CD4-positive, alpha-beta T cell treated with Interleukin-15 for 4 hours (primary cell): ENCODE results near the gene TBC1D22B.

Experiments used
- DNase-seq: peaks from one replicate; pipeline ENCODE4 v3.0.0-alpha.2; 2020; ENCODE audit warnings: low spot score

Gene TBC1D22B

DNA sequence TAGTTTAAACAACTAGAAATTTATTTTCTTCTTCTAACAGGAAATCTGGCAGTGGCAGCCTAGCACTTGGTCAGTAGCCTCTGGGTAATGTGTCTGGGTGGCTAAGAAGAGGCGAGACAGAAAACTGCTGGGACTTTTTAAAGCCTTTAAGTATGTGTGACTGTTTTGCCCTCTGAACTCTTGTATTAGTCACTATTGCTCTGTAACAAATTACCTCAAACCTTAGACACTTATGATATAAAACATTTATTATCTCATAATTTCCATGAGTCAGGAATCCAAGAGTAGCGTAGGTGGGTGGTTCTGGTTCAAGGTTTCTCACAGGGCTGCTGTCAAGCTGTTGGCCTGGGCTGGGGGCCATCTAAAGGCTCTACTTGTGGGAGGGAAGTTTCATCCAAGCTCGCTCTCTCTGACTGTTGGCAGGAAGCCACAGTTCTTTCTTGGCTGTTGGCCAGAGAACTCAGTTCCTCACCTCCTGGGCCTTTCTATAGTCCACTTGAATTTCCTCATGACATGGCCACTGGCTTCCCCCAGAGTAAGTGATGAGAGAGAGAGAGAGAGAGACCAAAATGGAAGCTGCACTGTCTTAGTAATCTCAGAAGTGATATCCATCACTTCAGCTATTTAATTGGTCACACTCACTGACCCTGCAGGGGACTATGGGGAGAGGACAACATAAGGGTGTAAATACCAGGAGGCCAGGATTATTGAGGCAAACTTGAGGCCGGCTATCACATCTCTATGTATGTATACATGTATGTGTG lies 17.4 kb upstream of the TBC1D22B start:
- peak; percentile 62 for DNase-seq

DNA sequence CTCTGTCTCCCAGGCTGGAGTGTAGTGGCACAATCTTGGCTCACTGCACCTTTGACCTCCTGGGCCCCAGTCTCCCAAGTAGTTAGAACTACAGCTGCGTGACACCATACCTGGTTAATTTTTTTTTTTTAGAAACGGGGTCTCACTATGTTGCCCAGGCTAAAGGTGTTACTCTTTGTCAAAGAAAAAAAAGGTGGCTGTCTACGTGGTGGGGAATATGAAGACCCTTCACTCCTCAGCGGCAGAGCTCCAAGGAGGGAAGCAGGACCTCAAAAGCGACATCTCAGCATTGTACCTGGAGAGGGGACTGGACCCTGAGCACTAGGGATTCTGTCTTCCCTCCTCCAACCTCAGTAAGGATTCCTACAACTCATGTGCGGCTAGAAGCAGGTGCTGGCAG lies 16.4 kb upstream of the TBC1D22B start:
- DNase-seq: no peak

DNA sequence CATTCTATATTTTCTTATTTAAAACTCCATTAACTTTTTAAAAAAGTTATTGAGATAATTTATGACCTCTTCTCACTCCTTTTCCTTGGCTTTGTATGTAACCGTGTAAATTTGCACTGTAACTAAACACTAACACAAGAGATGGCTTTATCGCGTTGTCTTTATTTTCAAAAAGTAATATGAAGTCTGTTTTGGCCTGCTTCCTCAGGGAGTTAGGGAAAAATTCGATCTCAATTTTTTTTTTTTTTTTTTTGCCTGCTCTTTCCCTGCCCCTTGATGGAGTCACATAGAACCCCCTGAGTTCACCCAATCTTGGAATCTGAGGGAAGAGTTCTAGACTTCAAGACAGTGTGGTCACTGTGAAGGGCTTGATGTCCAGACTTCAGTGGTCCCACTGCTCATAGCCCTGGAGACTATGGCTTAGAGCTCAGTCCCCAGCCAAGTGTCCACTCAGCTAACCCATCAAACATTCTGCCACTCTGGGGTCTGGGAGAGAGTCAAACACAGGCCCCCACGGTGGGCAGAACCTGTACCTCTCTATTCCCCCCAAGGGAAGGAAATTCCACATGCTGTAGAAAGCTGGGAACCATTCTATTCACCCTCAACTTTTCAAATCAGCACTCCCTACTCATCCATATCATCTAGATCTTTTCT lies 15.7 kb upstream of the TBC1D22B start:
- DNase-seq: no peak

DNA sequence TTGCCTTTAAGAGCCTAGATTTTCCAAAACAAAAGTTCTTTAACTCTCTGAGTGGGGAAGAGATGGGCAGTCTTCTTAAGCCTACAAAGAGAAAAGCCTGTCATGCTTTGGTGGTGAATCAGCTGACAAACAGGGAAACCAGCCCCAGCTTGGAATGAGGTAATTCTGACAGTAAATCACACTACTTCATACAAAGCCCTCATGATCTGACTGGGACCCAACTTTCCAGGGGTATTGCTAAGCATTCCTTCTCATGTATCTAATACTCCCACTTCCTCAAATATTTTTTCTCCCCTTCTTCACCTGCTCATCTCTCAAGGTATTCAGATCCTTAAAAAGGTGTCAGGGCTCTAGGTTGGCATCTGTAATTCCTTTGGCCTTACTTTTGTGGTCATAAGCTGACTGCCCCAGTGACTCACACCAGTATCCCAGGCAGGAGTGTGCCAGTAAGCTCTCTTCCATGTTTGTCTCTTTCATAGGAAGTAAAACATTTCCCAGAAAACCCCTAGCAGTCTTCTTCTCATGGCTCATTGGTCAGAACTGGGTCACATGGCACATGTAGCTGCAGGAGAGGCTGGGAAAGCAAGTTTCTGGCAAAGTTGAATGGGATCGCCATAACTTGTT lies 15.0 kb upstream of the TBC1D22B start:
- no peak for DNase-seq

DNA sequence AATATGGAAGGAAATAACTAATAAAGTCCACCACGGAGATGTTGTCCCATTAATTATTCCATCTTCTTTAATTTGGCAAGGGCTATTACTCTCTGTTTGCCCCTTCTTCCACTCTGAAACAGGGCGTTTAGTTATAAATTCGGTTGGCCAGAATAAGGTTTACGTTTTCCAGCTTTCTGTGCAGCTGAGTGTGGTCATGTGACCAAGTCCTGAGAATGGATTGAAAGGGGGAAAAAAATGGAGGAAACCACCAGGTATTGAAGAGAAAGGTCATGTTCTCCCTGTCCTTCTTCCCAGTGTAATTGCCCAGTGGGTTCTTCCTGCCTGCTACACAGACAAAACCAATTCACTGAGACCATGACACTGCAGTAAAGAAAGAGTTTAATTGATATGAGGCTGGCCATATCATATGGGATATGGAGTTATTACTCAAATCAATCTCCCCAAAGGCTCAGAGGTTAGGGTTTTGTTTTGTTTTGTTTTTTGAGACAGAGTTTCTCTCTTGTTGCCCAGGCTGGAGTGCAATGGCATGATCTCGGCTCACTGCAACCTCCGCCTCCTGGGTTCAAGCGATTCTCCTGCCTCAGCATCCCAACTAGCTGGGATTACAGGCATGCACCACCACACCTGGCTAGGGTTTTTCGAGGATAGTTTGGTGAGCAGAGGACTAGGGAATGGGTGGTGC lies 14.3 kb upstream of the TBC1D22B start:
- DNase-seq: no peak

GRCh38 chr6:37243816-37244370 lies 13.7 kb upstream of the TBC1D22B start:
- DNase-seq: no peak

GRCh38 chr6:37244430-37245310 lies 12.9 kb upstream of the TBC1D22B start:
- no peak for DNase-seq

GRCh38 chr6:37251211-37251780 lies 6.3 kb upstream of the TBC1D22B start:
- no peak for DNase-seq

DNA sequence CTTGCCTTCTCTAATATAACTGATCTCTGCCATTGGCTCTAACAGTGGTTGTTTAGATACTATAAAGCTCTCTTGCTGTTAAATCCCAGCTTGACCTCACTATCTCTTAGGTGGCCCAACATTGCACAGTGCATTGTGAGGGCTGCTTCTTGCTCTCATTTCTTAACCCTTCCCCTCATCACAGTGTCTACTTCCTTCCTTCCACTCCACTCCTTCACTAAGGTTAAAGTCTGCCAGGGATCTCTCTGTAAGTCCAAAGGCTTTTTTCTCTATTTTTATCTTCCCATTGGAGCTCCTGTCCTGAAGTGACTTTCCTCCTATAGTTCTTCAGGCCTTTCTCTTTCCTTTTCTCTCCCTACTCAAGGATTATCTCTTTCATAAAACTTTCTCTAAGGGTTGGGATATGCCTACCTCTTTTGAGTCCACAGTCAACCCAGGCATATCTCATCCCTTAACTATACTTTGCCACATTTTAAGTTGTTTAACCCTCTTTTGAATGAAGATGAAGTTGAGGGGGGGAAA lies 4.0 kb upstream of the TBC1D22B start:
- DNase-seq: no peak

- DNase-seq: no peak
Observed at GRCh38 chr6:37254881-37255280, 2.7 kb upstream of the TBC1D22B start.

- DNase-seq: no peak
Observed at GRCh38 chr6:37256692-37257319, 766 bp upstream of the TBC1D22B start.

- no peak for DNase-seq
Observed at GRCh38 chr6:37257320-37257633, 295 bp upstream of the TBC1D22B start.

- no peak for DNase-seq
Observed at GRCh38 chr6:37258405-37259105, 983 bp downstream of the TBC1D22B start.

DNA sequence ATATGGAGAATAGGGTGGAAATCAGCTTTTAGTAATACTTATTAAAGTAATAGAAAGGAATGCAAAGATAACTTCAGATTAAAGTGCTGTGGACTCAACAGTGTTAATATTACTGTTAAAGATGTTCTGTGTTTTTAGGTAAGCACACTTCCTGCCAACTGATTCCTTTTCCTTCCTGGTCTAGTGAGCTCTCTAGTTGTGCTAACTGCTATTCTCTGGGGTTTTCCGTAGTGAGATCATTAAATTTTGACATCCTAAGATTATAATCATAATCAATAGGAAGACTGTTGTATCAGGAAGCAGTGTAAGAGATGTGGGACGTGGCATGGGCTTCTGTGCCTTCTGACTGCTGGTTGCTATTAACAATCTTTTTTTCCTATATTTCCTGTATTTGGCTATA lies 1.6 kb downstream of the TBC1D22B start:
- DNase-seq: peak; percentile 44

GRCh38 chr6:37260040-37260439 lies 2.5 kb downstream of the TBC1D22B start:
- no peak for DNase-seq

GRCh38 chr6:37260444-37260843 lies 2.9 kb downstream of the TBC1D22B start:
- no peak for DNase-seq

DNA sequence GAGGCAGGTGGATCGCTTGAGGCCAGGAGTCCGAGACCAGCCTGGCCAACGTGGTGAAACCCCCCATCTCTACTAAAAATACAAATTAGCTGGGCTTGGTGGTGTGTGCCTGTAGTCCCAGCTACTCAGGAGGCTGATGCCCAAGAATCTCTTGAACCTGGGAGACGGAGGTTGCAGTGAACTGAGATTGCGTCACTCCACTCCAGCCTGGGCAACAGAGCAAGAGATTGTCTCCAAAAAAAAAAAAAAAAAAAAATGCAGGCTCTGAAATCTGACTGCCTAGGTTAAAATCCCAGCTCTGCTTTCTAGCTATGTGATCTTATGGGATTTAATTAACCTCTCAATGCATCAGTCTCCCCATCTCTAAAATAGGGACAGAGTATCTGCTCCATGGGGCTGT lies 3.6 kb downstream of the TBC1D22B start:
- no peak for DNase-seq

DNA sequence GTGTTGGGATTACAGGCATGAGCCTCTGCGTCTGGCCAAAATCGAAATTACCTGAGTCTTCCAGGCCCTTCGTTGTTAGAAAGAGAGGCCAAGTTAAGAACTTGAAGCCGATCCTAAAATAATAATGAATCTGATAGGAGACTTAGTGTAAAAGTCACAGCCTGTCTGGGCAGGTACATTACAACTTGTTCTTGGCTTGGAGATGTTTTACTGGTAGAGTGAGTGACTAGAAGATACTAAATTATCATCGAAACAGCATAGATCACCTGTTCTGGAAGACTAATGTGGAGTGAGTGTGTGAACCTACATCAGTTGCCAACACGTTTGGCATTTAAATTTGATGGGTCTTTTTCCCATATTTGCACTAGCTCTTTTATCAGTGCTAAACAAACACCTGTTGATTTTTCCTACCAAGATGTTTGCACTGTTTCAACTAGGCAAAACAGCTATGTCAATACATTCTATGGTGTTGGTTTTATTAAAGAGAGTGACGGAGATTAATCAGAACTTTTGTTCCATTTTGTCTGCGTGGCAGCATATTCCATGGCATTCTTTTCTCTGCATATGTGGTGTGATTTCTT lies 5.0 kb downstream of the TBC1D22B start:
- no peak for DNase-seq

DNA sequence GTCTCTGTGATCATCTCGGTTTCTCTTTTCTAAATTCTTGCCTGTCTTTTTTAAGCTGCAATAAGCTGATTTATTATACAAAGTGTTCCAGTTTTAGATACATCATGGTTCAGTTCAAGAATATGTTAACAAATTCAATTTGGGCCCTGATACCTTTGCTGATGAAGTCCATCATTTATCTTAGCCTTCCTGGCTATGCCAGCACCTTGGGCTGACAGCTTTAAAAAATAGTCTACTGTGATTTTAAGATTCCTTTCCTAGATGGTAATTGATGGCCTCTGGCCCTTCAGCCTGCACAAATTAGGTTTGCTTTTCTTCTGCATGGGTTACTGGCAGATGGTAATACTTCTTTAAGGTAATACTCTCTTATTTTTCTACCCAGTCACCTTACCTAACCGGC lies 7.4 kb downstream of the TBC1D22B start:
- no peak for DNase-seq

- DNase-seq: no peak
Observed at GRCh38 chr6:37265860-37266259, 8.3 kb downstream of the TBC1D22B start.
